Smooth muscle cell (in vitro differentiated cells): Measurements from ENCODE around the gene PTTG1IP. TPM values are rescaled to one million over a fixed set of nuclear protein-coding genes. Genes with fewer than 3 reads are reported as not detected.

Experiments used
- DNase-seq: peaks from one replicate; lab custom pipeline; 2025; ENCODE audit not compliant: unreplicated experiment; lab: John Stamatoyannopoulos, UW
- H2AFZ ChIP-seq: fragments of 200-600 bp; sonication (generic); 2 replicates; pipeline ENCODE4 v1.6.0; 2016; ENCODE audit warnings: antibody characterized with exemption, low read depth, mild to moderate bottlenecking
- H3F3A ChIP-seq: fragments of 200-600 bp; sonication (generic); 2 replicates; pipeline ENCODE4 v1.6.0; 2017; ENCODE audit warnings: antibody characterized with exemption, low read depth
- H3K27ac ChIP-seq: fragments of 200-600 bp; sonication (generic); 2 replicates; pipeline ENCODE4 v1.5.1; 2016; ENCODE audit warnings: low read depth, mild to moderate bottlenecking
- H3K27me3 ChIP-seq: fragments of 200-600 bp; sonication (generic); 2 replicates; pipeline ENCODE4 v1.6.1; 2016; ENCODE audit warnings: low read depth, mild to moderate bottlenecking
- H3K36me3 ChIP-seq: fragments of 200-600 bp; sonication (generic); 2 replicates; pipeline ENCODE4 v1.5.1; 2016; ENCODE audit warnings: low read depth
- H3K4me1 ChIP-seq: fragments of 200-600 bp; sonication (generic); 2 replicates; pipeline ENCODE4 v1.5.1; 2016; ENCODE audit warnings: low read depth
- H3K4me2 ChIP-seq: fragments of 200-600 bp; sonication (generic); 2 replicates; pipeline ENCODE4 v1.6.0; 2016; ENCODE audit warnings: mild to moderate bottlenecking
- H3K4me3 ChIP-seq: fragments of 200-600 bp; sonication (generic); 2 replicates; pipeline ENCODE4 v1.5.1; 2016; ENCODE audit warnings: mild to moderate bottlenecking
- H3K79me2 ChIP-seq: fragments of 200-600 bp; sonication (generic); 2 replicates; pipeline ENCODE4 v1.6.0; 2016; ENCODE audit warnings: low read depth, mild to moderate bottlenecking
- H3K9ac ChIP-seq: fragments of 200-600 bp; sonication (generic); 2 replicates; pipeline ENCODE4 v1.6.0; 2016; ENCODE audit warnings: low read depth
- H3K9me3 ChIP-seq: fragments of 200-600 bp; sonication (generic); replicated peaks from 2 replicates; pipeline ENCODE4 v1.5.1; 2016; ENCODE audit warnings: low read depth
- H4K20me1 ChIP-seq: fragments of 200-600 bp; sonication (generic); 2 replicates; pipeline ENCODE4 v1.6.0; 2016; ENCODE audit warnings: low read depth
- WGBS: methylation state at CpG from one replicate; pipeline ENCODE4 v1.1.7; 2016; ENCODE audit warnings: low lambda C conversion rate; 5-methylcytosine and 5-hydroxymethylcytosine counted together
- polyA plus RNA-seq: library from polyadenylated mRNA; unstranded; fragments of >200 nt; fragmentation: Nextera tagmentation; extraction: Ambion mirVana; gene quantifications from 2 replicates; pipeline ENCODE4 v1.2.1, GENCODE V29; 2016
- total RNA-seq: library from RNA; depleted of rRNA; stranded (reverse); fragments of >200 nt; gene quantifications from 2 replicates; pipeline ENCODE4 v1.2.3, GENCODE V29; 2014
- TF ChIP-seq, protein P1 (sequence below): fragments of 200-600 bp; sonication (generic); IDR thresholded peaks from 2 replicates; pipeline ENCODE4 v1.5.1; 2017; ENCODE audit warnings: borderline replicate concordance, mild to moderate bottlenecking, antibody characterized with exemption; ENCODE audit not compliant: insufficient read depth, poor library complexity, severe bottlenecking

Gene PTTG1IP
- total and polyA plus RNA-seq, 2 experiments from 2014 or later, result 331 to 340 TPM

DNA sequence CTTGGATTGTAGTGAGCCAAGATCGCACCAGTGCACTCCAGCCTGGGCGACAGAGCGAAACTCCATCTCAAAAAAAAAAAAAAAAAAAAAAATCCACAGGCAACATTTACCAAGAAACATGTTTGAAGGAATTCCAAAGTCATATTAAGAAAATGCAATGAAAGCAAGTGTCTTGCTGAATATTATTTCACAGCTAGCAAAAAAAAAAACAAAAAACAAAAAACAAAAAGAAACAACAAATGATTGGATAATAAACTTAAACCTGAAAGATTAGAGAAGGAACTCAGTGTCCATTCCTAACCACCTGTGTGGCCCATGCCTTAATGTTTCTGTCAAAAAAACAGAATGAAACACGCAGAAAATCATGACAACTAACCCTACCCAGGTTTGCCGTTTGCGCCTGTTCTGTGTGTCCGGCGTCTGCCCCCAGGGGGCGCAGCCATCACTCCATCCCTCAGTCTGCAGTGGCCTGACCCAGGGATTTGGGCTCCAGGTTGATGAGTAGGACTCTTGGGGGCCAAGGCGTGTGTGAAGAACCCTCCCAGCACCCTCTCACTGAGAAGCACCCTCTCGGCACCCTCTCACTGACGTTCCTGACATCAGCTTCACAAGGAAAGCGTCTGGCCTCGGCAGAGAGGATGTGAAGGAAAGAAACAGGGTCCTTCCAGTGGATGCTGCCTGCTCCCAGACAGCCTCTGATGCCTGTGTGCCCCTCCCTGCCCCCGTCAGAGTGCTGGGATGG lies 19.2 kb upstream of the PTTG1IP start:
- H2AFZ ChIP-seq, result no peak overlapping the region
- no peaks in the 10 kb centered on the region for H3F3A ChIP-seq
- no peak overlapping the region for H3K27ac ChIP-seq
- H3K4me1 ChIP-seq, result no peaks in the 10 kb centered on the region
- no peak for DNase-seq
- TF ChIP-seq, protein P1, sequence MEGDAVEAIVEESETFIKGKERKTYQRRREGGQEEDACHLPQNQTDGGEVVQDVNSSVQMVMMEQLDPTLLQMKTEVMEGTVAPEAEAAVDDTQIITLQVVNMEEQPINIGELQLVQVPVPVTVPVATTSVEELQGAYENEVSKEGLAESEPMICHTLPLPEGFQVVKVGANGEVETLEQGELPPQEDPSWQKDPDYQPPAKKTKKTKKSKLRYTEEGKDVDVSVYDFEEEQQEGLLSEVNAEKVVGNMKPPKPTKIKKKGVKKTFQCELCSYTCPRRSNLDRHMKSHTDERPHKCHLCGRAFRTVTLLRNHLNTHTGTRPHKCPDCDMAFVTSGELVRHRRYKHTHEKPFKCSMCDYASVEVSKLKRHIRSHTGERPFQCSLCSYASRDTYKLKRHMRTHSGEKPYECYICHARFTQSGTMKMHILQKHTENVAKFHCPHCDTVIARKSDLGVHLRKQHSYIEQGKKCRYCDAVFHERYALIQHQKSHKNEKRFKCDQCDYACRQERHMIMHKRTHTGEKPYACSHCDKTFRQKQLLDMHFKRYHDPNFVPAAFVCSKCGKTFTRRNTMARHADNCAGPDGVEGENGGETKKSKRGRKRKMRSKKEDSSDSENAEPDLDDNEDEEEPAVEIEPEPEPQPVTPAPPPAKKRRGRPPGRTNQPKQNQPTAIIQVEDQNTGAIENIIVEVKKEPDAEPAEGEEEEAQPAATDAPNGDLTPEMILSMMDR, result peak; percentile 84
- no peaks in the 10 kb centered on the region for H3K36me3 ChIP-seq
- no peak overlapping the region for H3K9ac ChIP-seq
- H3K27me3 ChIP-seq, result no peaks in the 10 kb centered on the region
- H3K79me2 ChIP-seq, result no peaks in the 10 kb centered on the region
- H3K9me3 ChIP-seq, result no peaks in the 10 kb centered on the region
- H3K4me3 ChIP-seq, result no peak overlapping the region
- 45% methylated on average over 15 of the region's 15 CpGs for whole genome bisulfite sequencing
- no peak overlapping the region for H3K4me2 ChIP-seq
- H4K20me1 ChIP-seq, result no peaks in the 10 kb centered on the region

DNA sequence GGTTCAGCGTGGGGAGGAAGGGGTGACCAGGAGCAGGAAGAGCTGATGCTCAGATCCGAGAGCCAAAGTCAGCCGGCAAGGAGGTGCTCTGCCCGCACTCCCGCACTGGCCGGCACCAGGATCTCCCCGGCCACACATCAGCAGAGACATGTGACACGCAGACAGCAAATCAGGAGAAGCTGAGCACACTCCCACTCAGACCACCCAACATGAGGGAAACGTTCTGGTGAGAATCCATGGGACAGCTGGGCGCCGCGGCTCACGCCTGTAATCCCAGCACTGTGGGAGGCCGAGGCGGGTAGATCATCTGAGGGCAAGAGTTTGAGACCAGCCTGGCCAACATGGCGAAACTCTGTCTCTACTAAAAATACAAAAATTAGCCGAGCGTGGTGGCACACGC lies 18.6 kb upstream of the PTTG1IP start:
- no peaks in the 10 kb centered on the region for H3K9me3 ChIP-seq
- TF ChIP-seq, protein P1, result no peak
- H3K79me2 ChIP-seq, result no peaks in the 10 kb centered on the region
- H3K36me3 ChIP-seq, result no peaks in the 10 kb centered on the region
- no peak overlapping the region for H3K4me3 ChIP-seq
- no peaks in the 10 kb centered on the region for H3F3A ChIP-seq
- no peak overlapping the region for H3K4me2 ChIP-seq
- WGBS, result 83% methylated on average over 17 of the region's 19 CpGs
- no peaks in the 10 kb centered on the region for H3K27me3 ChIP-seq
- no peaks in the 10 kb centered on the region for H4K20me1 ChIP-seq
- no peak overlapping the region for H3K9ac ChIP-seq
- H3K27ac ChIP-seq, result no peak overlapping the region
- no peaks in the 10 kb centered on the region for H3K4me1 ChIP-seq
- DNase-seq, result no peak
- no peak overlapping the region for H2AFZ ChIP-seq

DNA sequence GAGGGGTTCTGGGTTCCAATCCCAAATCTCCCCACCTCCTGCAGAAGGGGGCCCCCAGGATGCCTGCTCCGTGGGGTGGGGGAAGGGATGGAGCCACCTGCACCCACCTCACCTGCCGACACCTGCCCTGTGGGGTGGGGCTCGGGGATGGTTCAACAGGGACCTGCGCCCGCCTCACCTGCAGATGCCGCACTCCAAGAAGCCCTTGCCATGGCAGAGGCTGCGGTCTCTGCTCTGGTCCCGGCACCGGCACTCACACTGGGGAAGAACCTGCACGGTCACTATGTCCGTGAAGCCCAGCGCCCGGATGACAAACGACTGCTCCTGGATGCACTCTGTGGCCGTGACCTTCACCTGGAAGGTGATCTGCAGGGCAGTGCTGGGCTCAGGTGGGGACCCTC lies 18.1 kb upstream of the PTTG1IP start:
- H3F3A ChIP-seq, result no peaks in the 10 kb centered on the region
- H3K36me3 ChIP-seq, result no peaks in the 10 kb centered on the region
- TF ChIP-seq, protein P1, result no peak
- no peak overlapping the region for H3K27ac ChIP-seq
- H3K9ac ChIP-seq, result no peak overlapping the region
- no peak for DNase-seq
- H3K79me2 ChIP-seq, result no peaks in the 10 kb centered on the region
- no peaks in the 10 kb centered on the region for H3K27me3 ChIP-seq
- WGBS, result 94% methylated on average over 15 of the region's 15 CpGs
- H3K4me1 ChIP-seq, result no peaks in the 10 kb centered on the region
- H3K4me3 ChIP-seq, result no peak overlapping the region
- no peak overlapping the region for H3K4me2 ChIP-seq
- no peaks in the 10 kb centered on the region for H4K20me1 ChIP-seq
- no peak overlapping the region for H2AFZ ChIP-seq
- H3K9me3 ChIP-seq, result no peaks in the 10 kb centered on the region
